Kidney epithelial cell (primary cell): Measurements from ENCODE around the gene GCH1. TPM values are rescaled to one million over a fixed set of nuclear protein-coding genes. Genes with fewer than 3 reads are reported as not detected.

Experiments
- DNase-seq: peaks from one replicate; pipeline ENCODE4 v3.0.0-alpha.2; 2010; ENCODE audit warnings: low read depth
- H3K27me3 ChIP-seq: 2 replicates; pipeline ENCODE4 v1.6.0; 2011; ENCODE audit warnings: low read length; ENCODE audit not compliant: control insufficient read depth, insufficient read depth
- H3K36me3 ChIP-seq: 2 replicates; pipeline ENCODE4 v1.5.1; 2011; ENCODE audit warnings: low read length; ENCODE audit not compliant: control insufficient read depth, insufficient read depth
- H3K4me3 ChIP-seq: 2 replicates; pipeline ENCODE4 v1.5.1; 2011; ENCODE audit warnings: low read depth, mild to moderate bottlenecking, control low read depth, low read length
- total RNA-seq: library from RNA; depleted of rRNA; stranded (reverse); fragments of >200 nt; gene quantifications from 2 replicates; pipeline ENCODE4 v1.2.3, GENCODE V29; 2015
- TF ChIP-seq, protein P1 (sequence below): IDR thresholded peaks from 2 replicates; pipeline ENCODE4 v1.5.1; 2011; ENCODE audit warnings: mild to moderate bottlenecking, moderate library complexity, low read length, control low read depth, inconsistent platforms; ENCODE audit not compliant: insufficient read depth, poor library complexity, severe bottlenecking

GCH1 gene
- total RNA-seq, 1 donor from 2014 or later = 30.9 TPM

DNA sequence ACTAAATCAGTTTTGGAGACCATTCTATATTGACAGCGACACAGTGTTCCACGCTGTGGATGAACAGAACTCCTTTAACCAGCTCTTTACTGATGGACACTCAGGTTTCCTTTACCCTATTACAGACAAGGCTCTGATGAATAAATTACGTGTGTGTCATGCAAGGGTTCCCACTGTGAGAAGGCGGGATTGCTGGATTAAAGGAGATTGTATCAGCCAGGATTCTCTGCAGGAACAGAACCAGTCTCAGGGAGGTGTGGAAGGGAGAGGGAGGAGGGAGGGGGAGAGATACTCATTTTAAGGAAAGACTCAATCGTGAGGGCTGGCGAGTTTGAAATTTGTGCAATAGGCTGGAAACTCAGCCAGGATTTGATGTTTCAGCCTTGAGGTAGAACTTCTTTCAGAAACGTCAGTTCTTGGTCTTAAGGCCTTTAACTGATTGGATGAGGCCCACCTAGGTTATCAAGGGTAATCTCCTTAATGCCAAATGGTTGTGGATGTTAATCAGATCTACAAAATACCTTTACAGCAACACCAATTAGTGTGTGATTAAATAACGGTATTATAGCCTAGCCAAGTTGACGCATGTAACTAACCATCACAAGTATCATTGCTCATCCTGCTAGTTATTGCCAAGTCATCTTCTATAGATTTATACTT, 104.0 kb downstream of the GCH1 start:
- Histone ChIP-seq H3K4me3 (no peak overlapping the region), H3K27me3 (no peaks in the 10 kb centered on the region), H3K36me3 (no peaks in the 10 kb centered on the region)
- no peak for DNase-seq
- TF ChIP-seq, protein P1, sequence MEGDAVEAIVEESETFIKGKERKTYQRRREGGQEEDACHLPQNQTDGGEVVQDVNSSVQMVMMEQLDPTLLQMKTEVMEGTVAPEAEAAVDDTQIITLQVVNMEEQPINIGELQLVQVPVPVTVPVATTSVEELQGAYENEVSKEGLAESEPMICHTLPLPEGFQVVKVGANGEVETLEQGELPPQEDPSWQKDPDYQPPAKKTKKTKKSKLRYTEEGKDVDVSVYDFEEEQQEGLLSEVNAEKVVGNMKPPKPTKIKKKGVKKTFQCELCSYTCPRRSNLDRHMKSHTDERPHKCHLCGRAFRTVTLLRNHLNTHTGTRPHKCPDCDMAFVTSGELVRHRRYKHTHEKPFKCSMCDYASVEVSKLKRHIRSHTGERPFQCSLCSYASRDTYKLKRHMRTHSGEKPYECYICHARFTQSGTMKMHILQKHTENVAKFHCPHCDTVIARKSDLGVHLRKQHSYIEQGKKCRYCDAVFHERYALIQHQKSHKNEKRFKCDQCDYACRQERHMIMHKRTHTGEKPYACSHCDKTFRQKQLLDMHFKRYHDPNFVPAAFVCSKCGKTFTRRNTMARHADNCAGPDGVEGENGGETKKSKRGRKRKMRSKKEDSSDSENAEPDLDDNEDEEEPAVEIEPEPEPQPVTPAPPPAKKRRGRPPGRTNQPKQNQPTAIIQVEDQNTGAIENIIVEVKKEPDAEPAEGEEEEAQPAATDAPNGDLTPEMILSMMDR = no peak

DNA sequence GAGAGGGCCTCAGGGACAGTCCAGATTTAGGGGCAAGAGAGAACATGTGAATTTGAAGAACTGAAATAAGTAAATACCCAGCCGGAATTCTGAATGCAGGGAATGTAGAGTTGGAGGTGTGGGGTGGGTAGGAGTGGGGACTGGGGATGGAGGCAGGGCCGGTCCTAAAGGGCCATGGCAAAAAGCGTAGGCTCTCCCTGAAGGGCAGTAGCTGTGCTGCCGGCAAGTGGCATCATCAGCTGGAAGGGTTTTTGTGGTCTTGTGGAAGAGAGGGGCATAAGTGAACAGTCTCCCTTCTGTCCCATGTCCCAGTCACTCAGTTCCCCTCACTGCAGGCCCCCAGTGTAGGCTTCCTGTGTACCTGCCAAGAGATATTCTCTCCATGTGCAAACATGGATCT, 104.6 kb downstream of the GCH1 start:
- Histone ChIP-seq H3K36me3 (no peaks in the 10 kb centered on the region), H3K27me3 (no peaks in the 10 kb centered on the region), H3K4me3 (no peak overlapping the region)
- TF ChIP-seq, protein P1 = no peak
- no peak for DNase-seq

DNA sequence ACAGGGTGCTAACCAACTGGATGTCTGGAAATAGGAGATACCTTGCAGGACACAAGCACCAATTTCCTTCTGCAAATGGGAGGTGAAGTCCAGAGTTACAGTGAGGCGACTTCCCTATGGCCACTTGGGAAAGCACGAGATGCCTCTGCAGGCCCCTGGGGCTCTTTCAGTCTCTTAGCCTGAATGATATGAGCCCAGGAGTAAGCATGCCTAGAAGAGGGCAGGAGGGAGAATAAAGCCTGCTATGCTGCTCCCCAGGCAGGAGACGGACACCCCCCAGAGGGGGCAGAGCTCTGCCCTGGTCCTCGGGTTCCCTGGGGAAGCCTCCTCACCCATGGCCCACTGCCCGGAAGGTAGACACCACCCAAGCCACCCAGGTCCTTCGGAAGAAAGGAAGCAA, 105.1 kb downstream of the GCH1 start:
- TF ChIP-seq, protein P1 = no peak
- DNase-seq = no peak
- no peaks in the 10 kb centered on the region for H3K36me3 ChIP-seq
- H3K27me3 ChIP-seq = no peaks in the 10 kb centered on the region
- H3K4me3 ChIP-seq = no peak overlapping the region

DNA sequence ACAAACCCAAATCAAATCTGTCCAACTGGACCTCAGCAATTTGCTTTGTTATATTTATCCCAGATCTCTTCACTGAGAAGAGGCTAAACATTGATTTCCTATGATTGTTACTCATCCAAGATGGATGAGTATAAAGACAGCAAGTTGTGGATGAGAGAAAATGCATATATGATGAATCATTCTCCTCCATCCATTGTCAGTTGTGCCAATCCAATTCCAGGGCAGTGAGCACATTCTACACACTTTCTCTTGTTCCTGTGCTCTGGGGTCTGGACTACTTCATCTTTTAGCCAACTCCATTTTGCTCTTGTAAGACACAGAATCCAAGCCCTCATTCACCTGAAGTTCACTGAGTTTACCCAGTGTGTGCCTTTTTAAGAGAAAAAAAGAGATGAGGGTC, 105.7 kb downstream of the GCH1 start:
- TF ChIP-seq, protein P1 = no peak
- DNase-seq = no peak
- no peaks in the 10 kb centered on the region for H3K36me3 ChIP-seq
- no peak overlapping the region for H3K4me3 ChIP-seq
- no peaks in the 10 kb centered on the region for H3K27me3 ChIP-seq

DNA sequence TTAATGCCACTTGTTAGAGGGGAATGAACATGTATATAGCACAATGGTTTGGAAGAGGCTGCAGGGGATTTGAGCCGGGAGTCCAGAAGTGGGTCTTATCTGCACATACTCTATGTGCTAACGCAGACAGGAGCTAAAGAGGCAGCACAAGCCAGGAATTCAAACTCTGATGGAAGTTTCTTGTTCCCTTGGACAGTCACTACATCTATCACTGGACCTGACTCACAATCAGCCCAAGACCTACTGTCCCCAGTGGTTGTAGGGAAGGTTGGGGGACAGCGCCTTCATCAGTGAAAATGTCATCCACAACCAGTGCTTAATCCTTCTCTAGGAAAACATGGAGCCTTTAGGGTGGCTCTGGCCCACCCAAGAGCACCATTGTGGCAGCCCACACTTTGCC, 107.8 kb downstream of the GCH1 start:
- DNase-seq = no peak
- Histone ChIP-seq H3K4me3 (no peak overlapping the region), H3K36me3 (no peaks in the 10 kb centered on the region), H3K27me3 (no peaks in the 10 kb centered on the region)
- TF ChIP-seq, protein P1 = no peak

DNA sequence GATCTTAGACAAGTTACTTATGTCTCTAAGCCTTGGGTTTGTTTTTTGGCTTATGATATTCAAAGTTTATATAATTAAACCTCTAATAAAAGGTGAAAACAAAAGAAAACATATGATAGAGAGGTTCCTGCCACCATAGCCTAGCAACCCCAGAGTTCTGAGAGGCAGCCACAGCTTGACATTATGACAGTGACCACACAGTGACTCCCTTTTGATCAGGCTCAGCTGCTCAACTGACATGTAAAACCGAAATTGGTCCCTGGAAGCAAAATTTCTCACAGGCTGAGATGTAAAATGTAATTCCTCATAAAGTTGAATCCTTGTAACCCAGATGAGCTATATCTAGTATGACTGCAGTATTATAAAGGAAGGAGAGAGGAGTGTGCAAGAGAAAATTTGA, 108.5 kb downstream of the GCH1 start:
- H3K4me3 ChIP-seq = no peak overlapping the region
- H3K36me3 ChIP-seq = no peaks in the 10 kb centered on the region
- H3K27me3 ChIP-seq = no peaks in the 10 kb centered on the region
- DNase-seq = no peak
- TF ChIP-seq, protein P1 = no peak
